GM23248 (cell line): Measurements from ENCODE around the gene MYO18B. TPM values are rescaled to one million over a fixed set of nuclear protein-coding genes. Genes with fewer than 3 reads are reported as not detected.

Experiments
- DNase-seq: peaks from one replicate; pipeline ENCODE4 v3.0.0-alpha.2; 2015
- H2AFZ ChIP-seq: fragments of 200-600 bp; sonication (generic); 2 replicates; pipeline ENCODE4 v1.6.1; 2016; ENCODE audit warnings: antibody characterized with exemption
- H3F3A ChIP-seq: fragments of 200-600 bp; sonication (generic); 2 replicates; pipeline ENCODE4 v1.6.1; 2016; ENCODE audit warnings: mild to moderate bottlenecking, antibody characterized with exemption, mixed run types; ENCODE audit not compliant: insufficient read depth
- H3K27ac ChIP-seq: fragments of 200-600 bp; sonication (generic); 2 replicates; pipeline ENCODE4 v1.5.1; 2016; ENCODE audit warnings: mild to moderate bottlenecking
- H3K27me3 ChIP-seq: fragments of 200-600 bp; sonication (generic); replicated peaks from 2 replicates; pipeline ENCODE4 v1.6.1; 2016; ENCODE audit warnings: mild to moderate bottlenecking; ENCODE audit not compliant: insufficient read depth
- H3K36me3 ChIP-seq: fragments of 200-600 bp; sonication (generic); 2 replicates; pipeline ENCODE4 v1.6.1; 2016; ENCODE audit warnings: low read depth, mild to moderate bottlenecking
- H3K4me1 ChIP-seq: fragments of 200-600 bp; sonication (generic); 2 replicates; pipeline ENCODE4 v1.6.1; 2016; ENCODE audit warnings: mild to moderate bottlenecking; ENCODE audit not compliant: insufficient read depth
- H3K4me2 ChIP-seq: fragments of 200-600 bp; sonication (generic); one replicate; pipeline ENCODE4 v1.6.1; 2016; ENCODE audit warnings: mild to moderate bottlenecking; ENCODE audit not compliant: unreplicated experiment
- H3K4me3 ChIP-seq: fragments of 200-600 bp; sonication (generic); 2 replicates; pipeline ENCODE4 v1.5.1; 2016; ENCODE audit warnings: mild to moderate bottlenecking
- H3K79me2 ChIP-seq: fragments of 200-600 bp; sonication (generic); 2 replicates; pipeline ENCODE4 v1.6.1; 2016; ENCODE audit warnings: mild to moderate bottlenecking; ENCODE audit not compliant: insufficient read depth
- H3K9ac ChIP-seq: fragments of 200-600 bp; sonication (generic); 2 replicates; pipeline ENCODE4 v1.6.1; 2016; ENCODE audit warnings: mild to moderate bottlenecking
- H3K9me2 ChIP-seq: fragments of 200-600 bp; sonication (generic); 2 replicates; pipeline ENCODE4 v1.6.1; 2016; ENCODE audit warnings: mixed run types, mild to moderate bottlenecking, moderate library complexity; ENCODE audit not compliant: insufficient read depth
- H3K9me3 ChIP-seq: fragments of 200-600 bp; sonication (generic); one replicate; pipeline ENCODE4 v1.6.1; 2017; ENCODE audit warnings: low read depth
- H4K20me1 ChIP-seq: fragments of 200-600 bp; sonication (generic); 2 replicates; pipeline ENCODE4 v1.6.0; 2016; ENCODE audit not compliant: insufficient read depth
- EZH2 ChIP-seq: fragments of 200-600 bp; sonication (generic); IDR thresholded peaks from 2 replicates; pipeline ENCODE4 v1.6.1; 2018; ENCODE audit warnings: antibody characterized with exemption, mild to moderate bottlenecking; ENCODE audit not compliant: insufficient read depth, poor library complexity, severe bottlenecking
- EZH2phosphoT487 ChIP-seq: fragments of 200-600 bp; sonication (generic); IDR thresholded peaks from 2 replicates; pipeline ENCODE4 v1.6.1; 2018; ENCODE audit warnings: antibody characterized with exemption, moderate library complexity, mild to moderate bottlenecking, low read depth; ENCODE audit not compliant: insufficient read depth
- WGBS, 2 experiments: methylation state at CpG; one replicate each; pipeline ENCODE4 v1.1.6; 2015 to 2017; ENCODE audit warnings: low lambda C conversion rate in 2 of 2, low coverage in 1 of 2; ENCODE audit errors: missing lambda C conversion rate in 2 of 2; 5-methylcytosine and 5-hydroxymethylcytosine counted together
- in situ Hi-C: fragments of 300-500 bp; cut with MboI; formaldehyde crosslinking; loops from 2 replicates; pipeline ENCODE4 v1.15.0; 2020
- polyA plus RNA-seq: library from polyadenylated mRNA; unstranded; fragments of >200 nt; fragmentation: Nextera tagmentation; extraction: Ambion mirVana; gene quantifications from 2 replicates; pipeline ENCODE4 v1.2.1, GENCODE V29; 2016
- total RNA-seq: library from RNA; depleted of rRNA; stranded (reverse); fragments of >200 nt; shearing (Covaris generic); gene quantifications from 2 replicates; pipeline ENCODE4 v1.2.3, GENCODE V29; 2014

MYO18B gene
- total and polyA plus RNA-seq, 2 experiments from 2014 or later: not detected

DNA sequence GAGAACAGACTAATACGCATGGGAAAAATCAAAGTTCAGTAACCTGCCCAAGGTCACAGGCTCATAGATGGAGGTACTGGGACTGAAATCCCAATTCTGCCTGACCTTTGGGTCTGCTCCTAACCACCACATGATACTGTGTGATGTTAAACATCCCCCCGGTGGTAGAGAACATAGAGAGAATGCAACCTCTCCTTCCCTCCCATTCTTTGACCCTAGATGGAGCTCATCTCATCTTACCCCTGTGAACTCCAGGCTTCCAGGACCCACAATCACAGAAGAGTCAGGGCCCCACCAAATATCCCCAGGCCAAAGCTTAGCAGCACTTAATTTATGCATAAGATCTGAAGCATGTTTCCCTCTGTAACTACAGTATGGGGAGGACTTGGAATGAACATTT is 198.5 kb downstream of the MYO18B start:
- Histone ChIP-seq H3K9ac (no peak overlapping the region), H3K79me2 (no peaks in the 10 kb centered on the region), H3K27me3 (no peaks in the 10 kb centered on the region), H3K36me3 (no peaks in the 10 kb centered on the region), H3K9me3 (no peaks in the 10 kb centered on the region), H3K4me2 (no peak overlapping the region), H2AFZ (no peak overlapping the region), H3K27ac (no peak overlapping the region), H4K20me1 (no peaks in the 10 kb centered on the region), H3K4me1 (no peaks in the 10 kb centered on the region), H3F3A (no peaks in the 10 kb centered on the region), H3K9me2 (no peaks in the 10 kb centered on the region), H3K4me3 (no peak overlapping the region)
- DNase-seq: no peak
- WGBS, 2 experiments: 24 to 25% methylated on average over 2 of the region's 2 CpGs
- TF ChIP-seq EZH2: no peak
- no peak for TF ChIP-seq EZH2phosphoT487
- in situ Hi-C loops: no loop called here

DNA sequence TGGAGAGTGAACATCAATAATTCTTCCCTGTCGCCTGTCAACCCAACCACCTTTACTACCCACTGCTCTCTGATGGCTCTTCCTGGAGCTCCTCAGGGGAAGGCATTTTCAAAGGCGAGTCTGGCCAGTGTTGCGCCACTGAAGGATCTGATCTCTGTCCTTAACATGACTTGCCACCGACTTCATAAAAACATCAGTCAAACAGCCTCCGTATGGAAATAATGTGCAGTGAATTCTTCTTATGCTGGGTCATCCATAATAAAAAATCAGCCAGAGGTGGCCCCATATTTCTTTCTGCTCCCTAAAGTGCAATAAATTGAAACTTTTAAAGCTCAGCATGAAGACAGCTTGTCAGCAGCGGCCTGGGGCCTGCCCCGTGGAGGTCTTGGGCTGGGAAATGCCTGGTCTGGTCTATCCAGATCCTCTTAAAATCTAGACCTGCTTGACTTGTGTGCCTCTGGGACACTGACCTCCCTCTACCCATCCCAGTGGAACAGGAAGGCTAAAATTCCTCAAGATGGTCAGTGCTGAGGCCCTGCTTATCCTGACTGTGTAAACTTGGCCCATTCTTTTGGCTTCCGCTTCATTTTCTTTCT is 199.5 kb downstream of the MYO18B start:
- Histone ChIP-seq H3F3A (no peaks in the 10 kb centered on the region), H3K4me2 (no peak overlapping the region), H3K4me1 (no peaks in the 10 kb centered on the region), H2AFZ (no peak overlapping the region), H3K36me3 (no peaks in the 10 kb centered on the region), H3K9ac (no peak overlapping the region), H3K4me3 (no peak overlapping the region), H3K27me3 (no peaks in the 10 kb centered on the region), H3K9me3 (no peaks in the 10 kb centered on the region), H3K27ac (no peak overlapping the region), H4K20me1 (no peaks in the 10 kb centered on the region), H3K79me2 (no peaks in the 10 kb centered on the region), H3K9me2 (no peaks in the 10 kb centered on the region)
- in situ Hi-C loops: no loop called here
- no peak for DNase-seq
- 6 to 9% methylated on average over 8 of the region's 8 CpGs for WGBS, 2 experiments
- TF ChIP-seq EZH2phosphoT487 (no peak), EZH2 (no peak)

DNA sequence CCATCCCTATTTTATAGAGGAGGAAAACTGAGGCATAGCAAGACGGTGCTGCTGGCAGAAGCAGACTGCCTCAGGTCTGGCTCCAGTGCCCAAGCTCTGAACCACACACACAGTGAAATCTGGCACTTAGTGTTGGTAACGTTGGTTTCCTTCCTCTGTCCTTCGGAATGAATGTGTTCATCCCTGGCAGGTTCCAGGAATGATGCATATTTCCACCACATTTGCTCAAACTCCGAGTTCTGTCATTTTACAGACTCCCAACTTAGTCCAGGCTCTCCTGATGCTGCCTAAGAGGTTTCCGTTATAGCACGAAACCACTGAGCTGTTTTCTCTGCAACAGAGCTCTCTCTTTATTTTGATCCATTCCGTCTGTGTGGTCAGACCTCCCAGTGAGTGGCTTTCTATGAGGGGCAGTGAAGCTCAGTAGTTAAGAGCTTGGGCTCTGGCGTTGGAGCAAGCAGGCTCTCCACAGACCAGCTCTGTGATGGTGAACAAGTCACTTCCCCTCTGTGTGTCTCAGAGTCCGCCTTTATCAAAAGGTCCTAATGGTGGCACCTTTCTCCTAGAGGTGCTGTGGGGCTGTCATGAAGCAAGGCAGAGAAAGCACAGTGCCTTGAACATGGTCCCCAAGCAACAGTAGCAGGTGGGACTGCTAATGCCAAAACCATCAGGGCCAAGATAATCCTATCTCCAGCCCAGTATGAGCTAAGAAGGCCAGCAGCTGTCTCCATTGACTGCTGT is 200.3 kb downstream of the MYO18B start:
- H3K4me1 ChIP-seq: no peaks in the 10 kb centered on the region
- DNase-seq: no peak
- 9 to 10% methylated on average over 9 of the region's 9 CpGs for WGBS, 2 experiments
- no peaks in the 10 kb centered on the region for H3K27me3 ChIP-seq
- in situ Hi-C loops: no loop called here
- no peak overlapping the region for H3K27ac ChIP-seq
- H3K4me3 ChIP-seq: no peak overlapping the region
- H3K9me3 ChIP-seq: no peaks in the 10 kb centered on the region
- H3K9ac ChIP-seq: no peak overlapping the region
- no peak overlapping the region for H2AFZ ChIP-seq
- no peaks in the 10 kb centered on the region for H3K9me2 ChIP-seq
- TF ChIP-seq EZH2phosphoT487 (no peak), EZH2 (no peak)
- no peaks in the 10 kb centered on the region for H4K20me1 ChIP-seq
- H3K79me2 ChIP-seq: no peaks in the 10 kb centered on the region
- no peaks in the 10 kb centered on the region for H3F3A ChIP-seq
- H3K36me3 ChIP-seq: no peaks in the 10 kb centered on the region
- H3K4me2 ChIP-seq: no peak overlapping the region

DNA sequence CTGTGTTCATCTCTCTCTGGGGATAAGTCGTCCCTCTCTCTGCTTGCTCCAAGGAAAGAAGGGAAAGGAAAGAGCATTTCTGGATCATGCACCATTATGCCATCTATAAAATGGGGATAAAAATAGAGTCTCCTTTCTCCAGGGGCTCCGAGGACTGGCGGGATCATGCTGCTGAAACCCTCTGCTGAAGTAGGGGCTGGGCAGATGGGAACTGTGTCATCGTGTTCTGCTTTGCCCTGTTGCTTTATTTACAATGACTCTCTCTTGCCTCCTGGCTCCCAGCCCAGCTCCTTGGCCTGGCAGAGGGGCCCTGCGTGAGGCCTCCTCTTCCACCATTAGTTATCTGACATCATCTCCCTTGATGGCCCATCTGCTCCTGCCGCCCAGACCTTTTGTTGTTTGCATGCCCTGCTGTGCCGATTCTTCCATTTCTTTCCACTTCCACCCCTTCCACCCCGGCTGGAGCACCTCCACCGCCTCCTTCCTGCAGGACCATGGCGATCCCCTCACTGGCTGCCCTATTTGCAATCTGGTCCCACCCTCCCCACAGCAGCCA is 200.9 kb downstream of the MYO18B start:
- WGBS, 2 experiments: 3 to 4% methylated on average over 10 of the region's 10 CpGs
- H3K4me1 ChIP-seq: no peaks in the 10 kb centered on the region
- H3K79me2 ChIP-seq: no peaks in the 10 kb centered on the region
- peak; percentile 8 for DNase-seq
- no peaks in the 10 kb centered on the region for H3K9me2 ChIP-seq
- no peaks in the 10 kb centered on the region for H3F3A ChIP-seq
- no peak overlapping the region for H3K4me2 ChIP-seq
- H3K9ac ChIP-seq: no peak overlapping the region
- H2AFZ ChIP-seq: no peak overlapping the region
- H3K27me3 ChIP-seq: no peaks in the 10 kb centered on the region
- H3K36me3 ChIP-seq: no peaks in the 10 kb centered on the region
- in situ Hi-C loops: no loop called here
- no peak overlapping the region for H3K4me3 ChIP-seq
- H4K20me1 ChIP-seq: no peaks in the 10 kb centered on the region
- TF ChIP-seq EZH2phosphoT487: no peak
- TF ChIP-seq EZH2: no peak
- H3K9me3 ChIP-seq: no peaks in the 10 kb centered on the region
- no peak overlapping the region for H3K27ac ChIP-seq
